SW 1271 (cell line): ENCODE measurements around the gene KLF11.
"Not testable (repeated sequence)": the region's sequence is repeated elsewhere in the genome, so short reads cannot be mapped to it uniquely, and the experiment has no call there.

Experiments used
- DNase-seq, 2 experiments: peaks; one replicate each; lab custom pipeline; 2025; lab: John Stamatoyannopoulos, UW

KLF11 gene

DNA sequence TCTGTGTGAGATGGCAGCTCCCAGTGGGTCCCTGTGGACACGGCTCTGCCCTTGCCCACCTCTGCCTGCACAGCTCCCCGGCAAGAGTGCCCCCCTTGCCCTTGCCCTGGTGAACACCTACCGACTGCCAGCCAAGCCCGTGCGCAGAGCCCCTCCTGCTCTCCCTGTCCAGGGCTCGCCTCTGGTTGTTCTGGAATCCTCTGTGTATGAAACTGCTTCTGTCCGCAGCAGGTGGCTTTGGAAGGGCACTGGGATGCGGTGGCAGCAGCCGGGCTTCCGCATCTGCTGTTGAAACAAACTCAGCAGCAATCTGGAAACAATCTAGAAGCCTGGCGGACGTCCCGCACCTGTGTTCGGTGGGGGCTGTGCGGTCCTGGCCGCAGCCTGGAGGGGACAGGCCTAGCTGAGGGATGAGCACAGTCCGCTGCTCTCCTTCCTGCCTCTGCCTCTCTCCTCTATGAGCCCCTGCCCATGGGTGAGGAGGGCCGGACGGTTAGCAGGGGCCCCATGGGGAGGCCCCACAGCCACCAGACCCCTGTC is 34.0 kb upstream of the KLF11 start:
- DNase-seq = no peak

DNA sequence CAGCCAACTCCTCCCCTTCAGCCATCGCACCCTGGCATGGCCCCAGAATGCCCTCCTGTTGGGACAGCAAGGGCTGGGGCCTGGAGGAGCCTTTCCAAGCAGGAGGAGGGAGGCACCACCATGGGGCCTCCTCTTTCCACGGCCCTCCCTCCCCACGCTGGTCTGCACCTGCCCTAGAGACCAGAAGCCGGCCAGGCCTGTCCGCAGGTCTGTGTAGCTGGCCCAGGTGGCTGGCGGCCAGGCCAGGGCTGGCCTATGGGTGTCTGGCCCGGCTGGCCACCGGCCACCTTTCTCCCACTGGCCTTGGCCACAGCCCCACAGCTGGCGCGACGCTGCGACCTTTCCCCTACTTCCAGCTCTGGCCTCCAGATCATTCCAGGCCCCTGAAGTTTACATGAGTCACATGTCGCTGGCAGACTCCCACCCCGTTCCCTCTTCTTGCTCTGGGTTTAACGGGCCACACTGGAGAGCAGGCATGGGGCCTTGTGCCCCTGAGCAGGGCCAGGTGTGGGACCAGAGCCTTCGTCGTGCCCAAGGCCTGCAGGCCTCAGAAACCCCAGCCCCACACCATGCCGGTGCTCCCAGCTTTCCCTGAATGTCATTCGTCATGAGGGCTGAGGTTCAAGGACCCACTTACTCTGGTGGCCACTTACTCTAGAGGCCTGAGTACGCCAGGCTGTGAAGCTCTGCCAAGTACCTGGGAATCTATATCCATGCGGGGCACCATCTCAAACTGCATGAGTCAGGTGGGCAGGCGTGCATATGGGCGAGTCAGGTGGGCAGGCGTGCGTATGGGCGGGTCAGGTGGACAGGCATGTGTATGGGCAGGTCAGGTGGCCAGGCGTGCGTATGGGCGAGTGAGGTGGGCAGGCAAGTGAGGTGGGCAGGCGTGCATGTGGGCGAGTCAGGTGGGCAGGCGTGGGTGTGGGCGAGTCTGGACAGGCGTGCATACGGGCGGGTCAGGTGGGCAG is 33.3 kb upstream of the KLF11 start:
- DNase-seq = no peak

DNA sequence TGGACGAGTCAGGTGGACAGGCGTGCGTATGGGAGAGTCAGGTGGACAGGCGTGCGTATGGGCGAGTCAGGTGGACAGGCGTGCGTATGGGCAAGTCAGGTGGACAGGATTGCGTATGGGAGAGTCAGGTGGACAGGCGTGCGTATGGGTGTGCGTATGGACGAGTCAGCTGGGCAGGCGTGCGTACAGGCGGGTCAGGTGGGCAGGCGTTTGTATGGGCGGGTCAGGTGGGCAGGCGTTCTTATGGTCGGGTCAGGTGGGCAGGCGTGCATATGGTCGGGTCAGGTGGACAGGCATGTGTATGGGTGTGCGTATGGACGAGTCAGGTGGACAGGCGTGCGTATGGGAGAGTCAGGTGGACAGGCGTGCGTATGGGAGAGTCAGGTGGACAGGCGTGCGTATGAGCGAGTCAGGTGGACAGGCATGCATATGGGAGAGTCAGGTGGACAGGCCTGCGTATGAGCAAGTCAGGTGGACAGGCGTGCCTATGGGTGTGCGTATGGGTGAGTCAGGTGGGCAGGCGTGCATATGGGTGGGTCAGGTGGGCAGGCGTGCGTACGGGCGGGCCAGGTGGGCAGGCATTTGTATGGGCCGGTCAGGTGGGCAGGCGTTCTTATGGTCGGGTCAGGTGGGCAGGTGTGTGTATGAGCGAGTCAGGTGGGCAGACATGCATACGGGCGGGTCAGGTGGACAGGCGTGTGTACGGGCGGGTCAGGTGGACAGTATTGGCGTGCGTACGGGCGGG is 32.3 kb upstream of the KLF11 start:
- DNase-seq = not testable (repeated sequence)

DNA sequence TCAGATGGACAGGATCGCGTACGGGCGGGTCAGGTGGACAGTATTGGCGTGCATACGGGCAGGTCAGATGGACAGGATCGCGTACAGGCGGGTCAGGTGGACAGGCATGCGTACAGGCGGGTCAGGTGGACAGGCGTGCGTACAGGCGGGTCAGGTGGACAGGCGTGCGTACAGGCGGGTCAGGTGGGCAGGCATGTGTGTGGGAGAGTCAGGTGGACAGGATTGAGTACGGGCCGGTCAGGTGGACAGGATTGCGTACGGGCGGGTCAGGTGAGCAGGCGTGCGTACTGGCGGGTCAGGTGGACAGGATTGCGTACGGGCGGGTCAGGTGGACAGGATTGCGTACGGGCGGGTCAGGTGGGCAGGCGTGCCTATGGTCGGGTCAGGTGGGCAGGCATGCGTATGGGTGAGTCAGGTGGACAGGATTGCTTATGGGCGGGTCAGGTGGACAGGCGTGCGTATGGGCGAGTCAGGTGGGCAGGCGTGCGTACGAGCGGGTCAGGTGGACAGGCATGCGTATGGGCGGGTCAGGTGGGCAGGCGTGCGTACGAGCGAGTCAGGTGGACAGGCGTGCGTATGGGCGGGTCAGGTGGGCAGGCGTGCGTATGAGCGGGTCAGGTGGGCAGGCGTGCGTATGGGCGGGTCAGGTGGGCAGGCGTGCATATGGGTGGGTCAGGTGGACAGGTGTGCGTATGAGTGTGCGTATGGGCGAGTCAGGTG is 31.6 kb upstream of the KLF11 start:
- not testable (repeated sequence) for DNase-seq

DNA sequence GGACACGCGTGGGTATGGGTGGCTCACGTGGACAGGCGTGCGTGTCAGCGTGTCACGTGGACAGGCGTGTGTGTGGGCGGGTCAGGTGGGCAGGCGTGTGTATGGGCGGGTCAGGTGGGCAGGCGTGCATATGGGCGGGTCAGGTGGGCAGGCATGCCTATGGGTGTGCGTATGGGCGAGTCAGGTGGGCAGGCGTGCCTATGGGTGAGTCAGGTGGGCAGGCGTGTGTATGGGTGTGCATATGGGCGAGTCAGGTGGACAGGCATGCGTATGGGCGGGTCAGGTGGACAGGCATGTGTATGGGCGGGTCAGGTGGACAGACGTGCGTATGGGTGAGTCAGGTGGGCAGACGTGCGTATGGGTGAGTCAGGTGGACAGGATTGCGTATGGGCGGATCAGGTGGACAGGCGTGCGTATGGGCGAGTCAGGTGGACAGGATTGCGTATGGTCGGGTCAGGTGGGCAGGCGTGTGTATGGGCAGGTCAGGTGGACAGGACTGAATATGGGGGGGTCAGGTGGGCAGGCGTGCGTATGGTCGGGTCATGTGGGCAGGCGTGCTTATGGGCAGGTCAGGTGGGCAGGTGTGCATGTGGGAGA is 30.9 kb upstream of the KLF11 start:
- DNase-seq = not testable (repeated sequence)

DNA sequence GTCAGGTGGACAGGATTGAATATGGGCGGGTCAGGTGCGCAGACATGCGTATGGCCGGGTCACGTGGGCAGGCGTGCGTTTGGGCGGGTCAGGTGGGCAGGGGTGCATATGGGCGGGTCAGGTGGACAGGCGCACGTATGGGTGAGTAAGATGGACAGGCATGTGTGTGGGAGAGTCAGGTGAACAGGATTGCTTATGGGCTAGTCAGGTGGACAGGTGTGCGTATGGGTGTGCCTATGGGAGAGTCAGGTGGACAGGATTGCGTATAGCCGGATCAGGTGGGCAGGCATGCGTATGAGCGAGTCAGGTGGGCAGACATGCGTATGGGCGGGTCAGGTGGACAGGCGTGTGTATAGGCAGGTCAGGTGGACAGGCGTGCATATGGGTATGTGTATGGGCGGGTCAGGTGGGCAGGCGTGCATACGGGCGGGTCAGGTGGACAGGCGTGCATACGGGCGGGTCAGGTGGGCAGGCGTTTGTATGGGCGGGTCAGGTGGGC is 30.3 kb upstream of the KLF11 start:
- no peak for DNase-seq

DNA sequence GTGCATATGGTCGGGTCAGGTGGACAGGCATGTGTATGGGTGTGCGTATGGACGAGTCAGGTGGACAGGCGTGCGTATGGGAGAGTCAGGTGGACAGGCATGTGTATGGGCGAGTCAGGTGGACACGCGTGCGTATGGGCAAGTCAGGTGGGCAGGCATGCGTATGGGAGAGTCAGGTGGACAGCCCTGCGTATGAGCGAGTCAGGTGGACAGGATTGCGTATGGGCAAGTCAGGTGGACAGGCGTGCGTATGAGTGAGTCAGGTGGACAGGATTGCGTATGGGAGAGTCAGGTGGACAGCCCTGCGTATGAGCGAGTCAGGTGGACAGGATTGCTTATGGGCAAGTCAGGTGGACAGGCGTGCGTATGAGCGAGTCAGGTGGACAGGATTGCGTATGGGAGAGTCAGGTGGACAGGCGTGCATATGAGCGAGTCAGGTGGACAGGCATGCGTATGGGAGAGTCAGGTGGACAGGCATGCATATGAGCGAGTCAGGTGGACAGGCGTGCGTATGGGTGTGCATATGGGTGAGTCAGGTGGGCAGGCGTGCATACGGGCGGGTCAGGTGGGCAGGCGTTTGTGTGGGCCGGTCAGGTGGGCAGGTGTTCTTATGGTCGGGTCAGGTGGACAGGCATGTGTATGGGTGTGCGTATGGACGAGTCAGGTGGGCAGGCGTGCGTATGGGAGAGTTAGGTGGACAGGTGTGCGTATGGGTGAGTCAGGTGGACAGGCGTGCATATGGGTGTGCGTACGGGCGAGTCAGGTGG is 29.5 kb upstream of the KLF11 start:
- not testable (repeated sequence) for DNase-seq

DNA sequence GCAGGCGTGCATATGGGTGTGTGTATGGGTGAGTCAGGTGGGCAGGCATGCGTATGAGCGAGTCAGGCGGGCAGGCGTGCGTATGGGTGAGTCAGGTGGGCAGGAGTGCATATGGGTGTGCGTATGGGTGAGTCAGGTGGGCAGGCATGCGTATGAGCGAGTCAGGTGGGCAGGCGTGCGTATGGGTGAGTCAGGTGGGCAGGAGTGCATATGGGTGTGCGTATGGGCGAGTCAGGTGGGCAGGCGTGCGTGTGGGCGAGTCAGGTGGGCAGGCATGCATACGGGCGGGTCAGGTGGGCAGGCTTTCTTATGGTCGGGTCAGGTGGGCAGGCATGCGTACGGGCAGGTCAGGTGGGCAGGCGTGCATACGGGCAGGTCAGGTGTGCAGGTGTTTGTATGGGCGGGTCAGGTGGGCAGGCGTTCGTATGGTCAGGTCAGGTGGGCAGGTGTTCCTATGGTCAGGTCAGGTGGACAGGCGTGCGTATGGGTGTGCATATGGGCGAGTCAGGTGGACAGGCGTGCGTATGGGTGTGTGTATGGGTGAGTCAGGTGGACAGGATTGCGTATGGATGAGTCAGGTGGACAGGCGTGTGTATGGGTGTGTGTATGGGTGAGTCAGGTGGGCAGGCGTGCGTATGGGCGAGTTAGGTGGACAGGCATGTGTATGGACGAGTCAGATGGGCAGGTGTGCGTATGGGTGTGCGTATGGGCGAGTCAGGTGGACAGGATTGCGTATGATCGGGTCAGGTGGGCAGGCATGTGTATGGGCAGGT is 28.7 kb upstream of the KLF11 start:
- no peak for DNase-seq

DNA sequence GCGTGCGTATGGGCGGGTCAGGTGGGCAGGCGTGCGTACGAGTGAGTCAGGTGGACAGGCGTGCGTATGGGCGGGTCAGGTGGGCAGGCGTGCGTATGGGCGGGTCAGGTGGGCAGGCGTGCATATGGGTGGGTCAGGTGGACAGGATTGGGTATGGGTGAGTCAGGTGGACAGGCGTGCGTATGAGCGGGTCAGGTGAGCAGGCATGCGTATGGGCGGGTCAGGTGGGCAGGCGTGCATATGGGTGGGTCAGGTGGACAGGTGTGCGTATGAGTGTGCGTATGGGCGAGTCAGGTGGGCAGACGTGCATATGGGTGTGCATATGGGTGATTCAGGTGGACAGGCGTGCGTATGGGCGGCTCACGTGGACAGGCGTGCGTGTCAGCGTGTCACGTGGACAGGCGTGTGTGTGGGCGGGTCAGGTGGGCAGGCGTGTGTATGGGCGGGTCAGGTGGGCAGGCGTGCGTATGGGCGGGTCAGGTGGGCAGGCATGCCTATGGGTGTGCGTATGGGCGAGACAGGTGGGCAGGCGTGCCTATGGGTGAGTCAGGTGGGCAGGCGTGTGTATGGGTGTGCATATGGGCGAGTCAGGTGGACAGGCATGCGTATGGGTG is 27.9 kb upstream of the KLF11 start:
- DNase-seq = not testable (repeated sequence)

DNA sequence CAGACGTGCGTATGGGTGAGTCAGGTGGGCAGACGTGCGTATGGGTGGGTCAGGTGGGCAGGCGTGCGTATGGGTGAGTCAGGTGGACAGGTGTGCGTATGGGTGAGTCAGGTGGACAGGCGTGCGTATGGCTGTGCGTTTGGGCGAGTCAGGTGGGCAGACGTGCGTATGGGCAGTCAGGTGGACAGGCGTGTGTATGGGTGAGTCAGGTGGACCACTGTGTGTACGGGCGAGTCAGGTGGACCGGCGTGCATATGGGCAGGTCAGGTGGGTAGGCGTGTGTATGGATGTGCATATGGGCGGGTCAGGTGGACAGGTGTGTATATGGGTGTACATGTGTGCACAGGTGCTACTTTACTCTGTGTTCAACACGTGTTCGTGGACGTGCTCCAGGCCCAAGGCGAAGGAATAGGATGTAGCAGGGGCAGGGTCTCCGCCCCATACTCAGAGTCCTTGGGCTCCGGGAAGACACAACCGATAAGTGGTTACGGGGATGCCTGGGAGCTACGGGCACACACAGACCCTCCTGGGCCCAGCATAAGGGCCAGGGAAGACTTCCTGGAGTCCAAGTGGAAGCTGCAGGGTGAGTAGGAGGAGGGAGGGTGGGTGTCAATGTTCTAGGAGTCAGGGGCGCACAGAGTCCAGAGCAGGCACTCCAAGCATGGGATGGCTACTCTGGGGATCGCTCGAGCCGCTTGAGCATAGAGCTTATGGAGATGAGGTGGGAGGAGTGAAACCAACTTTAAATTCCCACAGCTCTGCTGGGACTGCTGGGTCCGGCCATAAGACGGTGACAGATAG is 27.1 kb upstream of the KLF11 start:
- DNase-seq = no peak

DNA sequence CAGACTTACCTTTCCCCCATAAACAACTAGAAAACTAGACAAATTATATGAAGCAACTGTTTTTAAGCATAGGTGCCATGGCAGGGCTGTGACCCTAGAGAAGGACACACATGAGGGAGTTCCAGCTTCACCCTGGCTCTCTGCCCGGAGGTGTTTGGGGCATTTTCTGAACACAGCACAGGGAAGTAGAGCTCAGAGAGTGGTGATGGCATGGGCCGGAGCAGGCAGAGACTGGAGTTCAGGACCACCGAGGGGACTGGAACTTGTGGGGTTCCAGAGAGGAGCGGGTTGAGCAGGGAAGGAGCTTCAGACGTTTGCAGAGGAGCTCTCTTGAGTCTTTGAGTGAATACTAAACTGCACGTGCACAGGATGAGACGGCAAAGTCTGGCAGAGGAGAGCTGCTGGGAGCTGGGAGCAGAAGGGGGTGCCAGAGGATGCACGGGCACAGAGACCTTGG is 26.5 kb upstream of the KLF11 start:
- DNase-seq = no peak

DNA sequence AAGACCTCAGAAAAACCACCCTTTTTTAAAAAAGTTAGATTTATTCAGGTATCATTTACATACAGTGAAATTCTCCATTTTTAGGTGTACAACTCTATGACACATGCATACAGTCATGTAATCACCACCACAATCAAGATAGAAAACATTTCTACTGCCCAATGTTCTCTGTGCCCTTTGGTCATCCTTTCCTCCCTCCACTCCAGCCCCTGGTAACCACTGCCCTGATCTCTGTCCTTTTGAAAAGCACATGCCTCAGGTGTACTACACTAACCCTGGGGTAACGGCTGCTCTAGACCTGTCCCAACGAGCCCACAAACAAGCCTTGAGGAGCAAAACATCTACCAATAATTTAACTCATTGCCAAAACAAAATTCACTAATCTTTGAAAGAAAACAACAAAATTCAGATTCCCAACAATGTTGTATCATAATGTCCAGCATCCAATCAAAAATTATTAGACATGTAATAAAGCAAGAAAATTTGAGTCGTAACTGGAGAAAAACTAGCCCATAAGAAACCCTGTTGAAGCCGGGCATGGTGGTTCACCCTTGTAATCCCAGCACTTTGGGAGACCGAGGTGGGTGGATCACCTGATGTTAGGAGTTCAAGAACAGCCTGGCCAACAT is 25.9 kb upstream of the KLF11 start:
- no peak for DNase-seq

DNA sequence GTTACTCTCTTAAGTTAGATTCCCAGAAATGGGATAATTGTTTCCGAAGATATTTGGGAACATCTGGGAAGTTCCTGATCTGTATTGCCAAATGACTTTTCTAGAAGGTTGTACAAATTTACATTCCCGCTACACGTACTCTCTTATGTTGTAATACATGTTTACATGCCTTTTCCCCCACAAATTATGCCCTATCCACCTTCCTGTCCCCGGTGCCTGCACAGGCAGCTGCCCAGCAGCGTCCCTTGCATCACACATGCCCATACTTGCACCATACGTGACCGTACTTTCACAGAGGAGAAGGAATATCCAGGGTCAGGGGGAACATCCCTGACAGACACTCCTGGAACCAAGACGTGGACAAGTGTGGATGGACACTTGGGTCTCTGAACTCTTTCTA is 24.2 kb upstream of the KLF11 start:
- no peak for DNase-seq

DNA sequence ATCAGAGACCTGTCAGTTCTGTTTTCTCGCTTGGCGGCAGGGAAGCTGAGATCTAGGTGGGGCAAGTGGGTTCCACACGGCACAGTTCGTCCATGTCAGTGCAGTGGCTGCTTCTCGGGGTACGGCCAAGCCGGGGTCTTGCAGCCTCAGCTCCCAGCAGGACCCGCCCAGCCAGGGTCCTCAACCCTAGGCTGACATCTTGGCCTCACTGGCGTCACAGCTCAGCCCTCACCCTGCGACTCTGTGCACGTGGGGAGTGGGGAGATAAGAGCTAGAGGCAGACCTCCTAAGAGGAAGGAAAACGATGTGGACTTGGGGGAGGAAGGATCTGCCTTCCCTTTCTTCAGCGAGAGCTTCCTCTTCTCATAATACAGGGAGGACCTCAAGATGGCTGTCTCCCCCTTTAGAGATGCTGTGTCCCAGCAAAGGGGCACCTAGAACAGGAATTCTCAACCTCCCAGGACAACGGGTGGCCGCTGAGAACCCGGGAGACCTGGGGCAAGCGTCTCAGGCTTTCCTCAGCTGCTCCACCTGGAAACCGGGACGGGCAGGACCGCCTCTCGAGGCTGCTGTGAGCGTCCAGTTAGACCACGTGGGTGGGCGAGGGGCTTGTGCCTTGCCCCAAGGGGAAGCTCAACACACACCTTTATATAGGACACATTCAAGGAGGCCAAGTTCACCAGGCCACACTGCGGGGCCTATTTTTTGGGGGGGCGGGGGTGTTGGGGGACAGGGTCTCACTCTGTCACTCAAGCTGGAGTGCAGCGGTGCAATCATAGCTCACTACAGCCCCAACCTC is 23.5 kb upstream of the KLF11 start:
- no peak for DNase-seq

DNA sequence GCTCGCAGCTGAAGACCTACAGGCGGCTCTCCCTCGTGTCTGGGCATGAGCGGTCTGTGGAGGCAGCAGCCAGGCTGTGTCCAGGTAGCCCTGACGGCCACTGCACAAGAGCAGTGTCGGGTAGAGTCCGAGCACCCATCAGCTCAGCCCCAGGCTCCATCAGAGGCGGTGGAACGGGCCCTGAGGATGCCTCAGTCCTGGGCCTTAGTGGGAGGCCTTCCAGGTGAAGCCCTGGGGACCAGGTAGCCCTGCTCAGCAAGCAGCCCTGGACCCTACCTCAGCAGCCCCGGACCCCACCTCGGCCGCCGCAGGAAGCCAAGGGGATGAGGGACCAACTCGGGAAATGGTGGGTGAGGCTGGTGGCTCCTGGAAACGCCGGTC is 21.3 kb upstream of the KLF11 start:
- DNase-seq = no peak

DNA sequence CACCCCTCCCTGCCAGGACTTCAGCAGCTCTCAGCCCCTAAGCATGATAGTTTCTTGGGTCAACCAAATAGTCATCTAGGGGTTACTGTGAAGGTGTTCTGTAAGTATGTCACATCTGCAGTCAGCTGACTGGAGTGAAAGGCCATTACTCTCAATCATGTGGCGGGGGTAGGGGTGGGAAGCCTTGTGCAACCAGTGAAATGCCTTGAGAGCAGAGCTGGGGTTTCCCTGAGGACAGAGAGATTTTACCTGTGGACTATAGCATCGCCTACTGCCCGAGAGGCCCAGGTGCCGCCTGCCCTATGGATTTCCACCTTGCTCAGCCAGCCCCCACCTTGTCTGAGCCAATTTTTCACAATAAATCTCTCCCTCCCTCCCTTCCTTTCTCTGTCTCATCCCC is 20.9 kb upstream of the KLF11 start:
- no peak for DNase-seq

DNA sequence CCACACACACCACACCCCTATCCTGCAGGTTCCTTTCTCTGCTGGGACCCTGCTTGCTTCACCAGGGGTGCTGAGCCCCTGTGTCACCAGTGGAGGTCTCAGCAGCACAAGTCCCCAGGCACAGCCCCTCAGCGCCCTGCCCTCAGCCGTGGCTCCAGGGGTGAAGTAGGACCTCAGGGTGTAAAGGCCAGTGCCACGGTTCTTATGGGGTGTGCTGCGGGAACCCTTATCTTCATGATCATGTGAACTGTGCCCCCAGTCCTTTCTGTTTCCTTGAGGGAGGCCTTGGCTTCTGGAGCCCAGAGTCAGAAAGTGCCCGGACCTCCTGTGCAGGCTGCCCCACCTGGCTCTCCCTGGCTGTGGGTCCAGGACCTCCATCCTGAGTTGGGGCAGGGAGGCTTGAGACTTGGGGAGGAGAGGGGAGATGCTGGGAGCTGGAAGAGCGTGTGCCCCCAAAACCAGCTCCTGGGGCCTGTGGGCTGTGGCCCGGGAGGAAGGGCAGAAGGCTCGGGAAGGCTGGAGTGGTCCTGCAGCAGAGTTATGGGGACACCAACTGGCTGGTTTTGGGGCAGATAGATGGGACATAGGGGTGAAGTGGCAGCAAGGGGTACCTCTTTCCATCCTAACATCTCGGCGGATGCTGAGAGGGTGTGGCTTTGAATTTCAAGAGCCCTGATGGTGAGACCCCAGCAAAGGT is 20.2 kb upstream of the KLF11 start:
- no peak for DNase-seq
